Measurements from ENCODE around the gene ACAN.

DNA sequence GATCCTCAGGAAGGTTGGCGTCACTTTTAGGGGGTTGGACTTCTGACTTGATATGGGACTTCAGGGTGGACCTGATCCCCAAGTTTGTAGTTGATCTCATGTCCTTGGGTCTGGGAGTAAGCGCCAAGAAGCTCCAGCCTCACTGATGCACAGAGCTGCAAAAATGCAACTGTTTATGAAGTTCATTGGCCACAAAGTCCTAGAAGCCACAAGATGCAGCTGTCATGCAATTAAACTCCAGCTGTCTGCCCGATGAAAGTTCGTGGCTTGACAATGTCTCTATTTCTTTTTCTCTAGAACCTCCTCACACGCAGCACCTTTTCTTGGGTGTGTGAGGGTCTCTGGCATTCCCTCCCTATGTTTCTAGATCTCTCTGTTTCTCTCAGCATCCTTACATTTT, 9.2 kb upstream of the ACAN start:
- TF ChIP-seq GABPA (IDR thresholded peaks at IDR 0.05; ENCODE audit: borderline replicate concordance, insufficient read depth, low read length) (no peak), EP300 (IDR thresholded peaks at IDR 0.05; ENCODE audit: borderline replicate concordance in 1 of 2, low read depth in 2 of 2, low read length in 2 of 2) (no peak), EZH2 (IDR thresholded peaks at IDR 0.05; ENCODE audit: low read depth, low read length, severe bottlenecking) (no peak), SIN3A (conservative IDR thresholded peaks at IDR 0.05 in 1 of 2, IDR thresholded peaks at IDR 0.05 in 1 of 2; ENCODE audit: low read depth in 1 of 2, low read length in 2 of 2) (no peak), CEBPB (IDR thresholded peaks at IDR 0.05; ENCODE audit: low read depth, low read length) (no peak), JUND (IDR thresholded peaks at IDR 0.05; ENCODE audit: low read length) (no peak), POLR2A (IDR thresholded peaks at IDR 0.05; ENCODE audit: control extremely low read depth in 1 of 2, low read depth in 2 of 2, low read length in 2 of 2) (no peak), HDAC2 (IDR thresholded peaks at IDR 0.05; ENCODE audit: borderline replicate concordance in 1 of 2, low read depth in 2 of 2, low read length in 2 of 2) (no peak), KDM1A (IDR thresholded peaks at IDR 0.05; ENCODE audit: borderline replicate concordance, low read length) (no peak), TCF12 (IDR thresholded peaks at IDR 0.05; ENCODE audit: low read depth, low read length) (no peak)
- TF ChIP-seq, protein P1, sequence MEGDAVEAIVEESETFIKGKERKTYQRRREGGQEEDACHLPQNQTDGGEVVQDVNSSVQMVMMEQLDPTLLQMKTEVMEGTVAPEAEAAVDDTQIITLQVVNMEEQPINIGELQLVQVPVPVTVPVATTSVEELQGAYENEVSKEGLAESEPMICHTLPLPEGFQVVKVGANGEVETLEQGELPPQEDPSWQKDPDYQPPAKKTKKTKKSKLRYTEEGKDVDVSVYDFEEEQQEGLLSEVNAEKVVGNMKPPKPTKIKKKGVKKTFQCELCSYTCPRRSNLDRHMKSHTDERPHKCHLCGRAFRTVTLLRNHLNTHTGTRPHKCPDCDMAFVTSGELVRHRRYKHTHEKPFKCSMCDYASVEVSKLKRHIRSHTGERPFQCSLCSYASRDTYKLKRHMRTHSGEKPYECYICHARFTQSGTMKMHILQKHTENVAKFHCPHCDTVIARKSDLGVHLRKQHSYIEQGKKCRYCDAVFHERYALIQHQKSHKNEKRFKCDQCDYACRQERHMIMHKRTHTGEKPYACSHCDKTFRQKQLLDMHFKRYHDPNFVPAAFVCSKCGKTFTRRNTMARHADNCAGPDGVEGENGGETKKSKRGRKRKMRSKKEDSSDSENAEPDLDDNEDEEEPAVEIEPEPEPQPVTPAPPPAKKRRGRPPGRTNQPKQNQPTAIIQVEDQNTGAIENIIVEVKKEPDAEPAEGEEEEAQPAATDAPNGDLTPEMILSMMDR (IDR thresholded peaks at IDR 0.05; ENCODE audit: control extremely low read depth in 1 of 3, insufficient read depth in 1 of 3, low read depth in 1 of 3, low read length in 3 of 3) = no peak
- TF ChIP-seq, protein P2, sequence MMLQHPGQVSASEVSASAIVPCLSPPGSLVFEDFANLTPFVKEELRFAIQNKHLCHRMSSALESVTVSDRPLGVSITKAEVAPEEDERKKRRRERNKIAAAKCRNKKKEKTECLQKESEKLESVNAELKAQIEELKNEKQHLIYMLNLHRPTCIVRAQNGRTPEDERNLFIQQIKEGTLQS (IDR thresholded peaks at IDR 0.05; ENCODE audit: insufficient read depth, low read depth, low read length) = no peak
